ENCODE results near the gene SIL1. TPM values are rescaled to one million over a fixed set of nuclear protein-coding genes. Genes with fewer than 3 reads are reported as not detected.

Gene SIL1
- total and polyA plus RNA-seq, 2 of the 8 experiments (the other 6 are each of a cell fraction or from before 2014, with no cell fraction given): 8.3 to 12.8 TPM

DNA sequence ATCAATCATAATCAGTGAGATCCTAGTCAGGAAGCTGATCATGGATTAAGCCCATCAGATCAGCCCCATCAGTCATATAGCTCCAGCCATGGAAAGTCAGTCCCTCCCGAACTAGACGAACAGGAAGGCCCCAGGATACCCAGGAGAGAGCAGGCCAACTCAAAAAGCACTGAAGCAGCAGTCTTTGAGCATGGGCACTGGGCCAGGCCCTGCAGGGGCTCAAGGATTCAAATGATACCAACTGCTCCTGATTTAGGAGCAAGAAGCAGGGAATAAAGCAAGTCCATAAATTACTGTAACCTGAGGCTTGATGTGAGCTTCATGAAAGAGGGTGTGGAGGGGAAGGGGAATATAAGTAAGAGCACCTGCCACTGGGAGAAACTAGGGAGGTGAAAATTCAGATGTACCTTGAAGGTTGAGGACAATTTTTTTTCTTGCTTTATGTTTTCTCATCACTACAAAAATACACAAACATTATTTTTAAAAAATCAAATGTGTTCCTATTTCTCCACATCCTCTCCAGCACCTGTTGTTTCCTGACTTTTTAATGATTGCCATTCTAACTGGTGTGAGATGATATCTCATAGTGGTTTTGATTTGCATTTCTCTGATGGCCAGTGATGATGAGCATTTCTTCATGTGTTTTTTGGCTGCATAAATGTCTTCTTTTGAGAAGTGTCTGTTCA lies 115.2 kb downstream of the SIL1 start (continued):
- no peak for TF ChIP-seq HDAC6 (IDR thresholded peaks at IDR 0.05; ENCODE audit: low read depth, low read length)
- TF ChIP-seq, protein P1, sequence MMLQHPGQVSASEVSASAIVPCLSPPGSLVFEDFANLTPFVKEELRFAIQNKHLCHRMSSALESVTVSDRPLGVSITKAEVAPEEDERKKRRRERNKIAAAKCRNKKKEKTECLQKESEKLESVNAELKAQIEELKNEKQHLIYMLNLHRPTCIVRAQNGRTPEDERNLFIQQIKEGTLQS (IDR thresholded peaks at IDR 0.05; ENCODE audit: insufficient read depth, low read depth, low read length): no peak
- no peak for TF ChIP-seq CBX8 (IDR thresholded peaks at IDR 0.05; ENCODE audit: borderline replicate concordance, low read depth, low read length)
